ENCODE results near the gene PUS1.

The PUS1 gene

GRCh38 chr12:131902332-131903241 lies 26.5 kb upstream of the PUS1 start:
- DNase-seq (ENCODE audit: low read depth): no peak

- no peak for DNase-seq (ENCODE audit: low read depth)
Observed at GRCh38 chr12:131903270-131904255, 25.5 kb upstream of the PUS1 start.

GRCh38 chr12:131904346-131904745 lies 24.7 kb upstream of the PUS1 start:
- no peak for DNase-seq (ENCODE audit: low read depth)

- DNase-seq (ENCODE audit: low read depth): no peak
Observed at GRCh38 chr12:131905081-131905629, 23.9 kb upstream of the PUS1 start.

- DNase-seq (ENCODE audit: low read depth): no peak
Observed at GRCh38 chr12:131905630-131906091, 23.4 kb upstream of the PUS1 start.

GRCh38 chr12:131907379-131908091 lies 21.5 kb upstream of the PUS1 start:
- no peak for DNase-seq (ENCODE audit: low read depth)

- DNase-seq (ENCODE audit: low read depth): no peak
Observed at GRCh38 chr12:131908092-131909080, 20.7 kb upstream of the PUS1 start.

- no peak for DNase-seq (ENCODE audit: low read depth)
Observed at GRCh38 chr12:131909081-131909751, 19.9 kb upstream of the PUS1 start.

GRCh38 chr12:131909752-131910219 lies 19.3 kb upstream of the PUS1 start:
- DNase-seq (ENCODE audit: low read depth): no peak

- no peak for DNase-seq (ENCODE audit: low read depth)
Observed at GRCh38 chr12:131910302-131911027, 18.6 kb upstream of the PUS1 start.

GRCh38 chr12:131911028-131911650 lies 17.9 kb upstream of the PUS1 start:
- no peak for DNase-seq (ENCODE audit: low read depth)

- no peak for DNase-seq (ENCODE audit: low read depth)
Observed at GRCh38 chr12:131911851-131912477, 17.1 kb upstream of the PUS1 start.

GRCh38 chr12:131912518-131913274 lies 16.4 kb upstream of the PUS1 start:
- no peak for DNase-seq (ENCODE audit: low read depth)

GRCh38 chr12:131913666-131914065 lies 15.4 kb upstream of the PUS1 start:
- DNase-seq (ENCODE audit: low read depth): no peak

GRCh38 chr12:131914179-131914702 lies 14.8 kb upstream of the PUS1 start:
- DNase-seq (ENCODE audit: low read depth): no peak

GRCh38 chr12:131915000-131915689 lies 13.9 kb upstream of the PUS1 start:
- no peak for DNase-seq (ENCODE audit: low read depth)
